GM12878 (cell line): Measurements from ENCODE around the gene ALOXE3. TPM values are rescaled to one million over a fixed set of nuclear protein-coding genes. Genes with fewer than 3 reads are reported as not detected.
A peak's percentile ranks its signal among the peaks of the same experiment; 100 is the strongest.

ENCODE experiments used
- ATF2 ChIP-seq: IDR thresholded peaks from 2 replicates; pipeline ENCODE4 v1.6.1; 2012; ENCODE audit warnings: low read length, inconsistent platforms
- ATF7 ChIP-seq: fragments of 450-650 bp; IDR thresholded peaks from 2 replicates; pipeline ENCODE4 v1.6.1; 2016; ENCODE audit warnings: low read depth, mild to moderate bottlenecking
- BCL11A ChIP-seq: IDR thresholded peaks from 2 replicates; pipeline ENCODE4 v1.6.1; 2011; ENCODE audit warnings: low read depth, low read length
- CEBPB ChIP-seq, 2 experiments: fragments of 150-350 bp in 1 of 2; IDR thresholded peaks; 2 replicates each; pipeline ENCODE4 v1.6.1; 2012 to 2014; ENCODE audit warnings: low read depth in 2 of 2, low read length in 2 of 2, borderline replicate concordance in 1 of 2, inconsistent platforms in 1 of 2
- FOXM1 ChIP-seq: IDR thresholded peaks from 2 replicates; pipeline ENCODE4 v1.6.1; 2012; ENCODE audit warnings: low read depth, mild to moderate bottlenecking, inconsistent platforms, low read length, moderate library complexity
- GABPA ChIP-seq: IDR thresholded peaks from 2 replicates; pipeline ENCODE4 v1.6.1; 2014; ENCODE audit warnings: antibody characterized with exemption, low read depth, mild to moderate bottlenecking, inconsistent platforms
- GATAD2B ChIP-seq: fragments of 450-650 bp; conservative IDR thresholded peaks from 2 replicates; pipeline ENCODE4 v1.6.1; 2017; ENCODE audit warnings: low read depth, mild to moderate bottlenecking, moderate library complexity
- HDGF ChIP-seq: fragments of 450-650 bp; IDR thresholded peaks from 2 replicates; pipeline ENCODE4 v1.6.1; 2016; ENCODE audit warnings: antibody characterized with exemption
- MTA3 ChIP-seq: IDR thresholded peaks from 2 replicates; pipeline ENCODE4 v1.6.1; 2012; ENCODE audit warnings: low read length, inconsistent platforms, borderline replicate concordance
- NBN ChIP-seq: fragments of 450-650 bp; IDR thresholded peaks from 2 replicates; pipeline ENCODE4 v1.6.1; 2016
- NKRF ChIP-seq: fragments of 450-650 bp; conservative IDR thresholded peaks from 2 replicates; pipeline ENCODE4 v1.6.1; 2017; ENCODE audit warnings: mild to moderate bottlenecking, moderate library complexity
- NRF1 ChIP-seq: conservative IDR thresholded peaks from 2 replicates; pipeline ENCODE4 v1.6.1; 2011; ENCODE audit warnings: mild to moderate bottlenecking, low read depth, low read length, improper control_type of control experiment
- POLR2AphosphoS5 ChIP-seq: IDR thresholded peaks from 2 replicates; pipeline ENCODE4 v1.6.1; 2011; ENCODE audit warnings: mild to moderate bottlenecking, low read length, inconsistent platforms
- RAD51 ChIP-seq: fragments of 450-650 bp; IDR thresholded peaks from 2 replicates; pipeline ENCODE4 v1.6.1; 2016; ENCODE audit warnings: moderate library complexity, mild to moderate bottlenecking, inconsistent platforms
- RELA ChIP-seq: fragments of 450-650 bp; IDR thresholded peaks from 2 replicates; pipeline ENCODE4 v1.8.0; 2014; ENCODE audit warnings: borderline replicate concordance; ENCODE audit not compliant: partially characterized antibody
- REST ChIP-seq: IDR thresholded peaks from 2 replicates; pipeline ENCODE4 v1.6.1; 2012; ENCODE audit warnings: mild to moderate bottlenecking, low read depth, low read length
- RUNX3 ChIP-seq: IDR thresholded peaks from 2 replicates; pipeline ENCODE4 v1.6.1; 2012; ENCODE audit warnings: low read length, inconsistent platforms
- SP1 ChIP-seq: IDR thresholded peaks from one replicate; pipeline ENCODE4 v1.6.1; 2011; ENCODE audit warnings: low read depth, low read length
- SRF ChIP-seq, 2 experiments: IDR thresholded peaks; 2 replicates each; pipeline ENCODE4 v1.6.1; 2011; ENCODE audit warnings: low read depth in 2 of 2, low read length in 2 of 2, mild to moderate bottlenecking in 1 of 2, moderate library complexity in 1 of 2
- STAT1 ChIP-seq: fragments of 450-650 bp; conservative IDR thresholded peaks from 2 replicates; pipeline ENCODE4 v1.6.1; 2014; ENCODE audit warnings: antibody characterized with exemption, mild to moderate bottlenecking
- TARDBP ChIP-seq: IDR thresholded peaks from 2 replicates; pipeline ENCODE4 v1.6.1; 2016; ENCODE audit warnings: borderline replicate concordance
- USF2 ChIP-seq: IDR thresholded peaks from 2 replicates; pipeline ENCODE4 v1.6.1; 2011; ENCODE audit warnings: low read depth, low read length, improper control_type of control experiment, borderline replicate concordance
- YBX1 ChIP-seq: fragments of 450-650 bp; IDR thresholded peaks from 2 replicates; pipeline ENCODE4 v1.6.1; 2016; ENCODE audit warnings: antibody characterized with exemption
- ZBED1 ChIP-seq: IDR thresholded peaks from 2 replicates; pipeline ENCODE4 v1.6.1; 2016; ENCODE audit warnings: borderline replicate concordance
- ZNF217 ChIP-seq: fragments of 450-650 bp; IDR thresholded peaks from 2 replicates; pipeline ENCODE4 v1.6.1; 2017; ENCODE audit warnings: antibody characterized with exemption, mild to moderate bottlenecking
- ZNF622 ChIP-seq: fragments of 450-650 bp; IDR thresholded peaks from 2 replicates; pipeline ENCODE4 v1.6.1; 2017; ENCODE audit warnings: mild to moderate bottlenecking, inconsistent platforms
- polyA plus RNA-seq, 11 experiments: library from polyadenylated mRNA; depleted of rRNA in 4 of 11; unstranded in 6 of 11; stranded (reverse) in 5 of 11; fragments of >200 nt; fragmentation: Nextera tagmentation in 4 of 11; fragmentation: Illumina TruSeq in 1 of 11; extraction: Ambion mirVana in 4 of 11; extraction: Trizol in 1 of 11; gene quantifications; 1 replicate in 1 of 11; 2 replicates in 10 of 11; pipeline versions ENCODE4 v1.2.1 to v1.2.3, GENCODE V29; 2011 to 2016; ENCODE audit warnings: inconsistent platforms in 2 of 11, missing spikeins in 2 of 11, low read depth in 1 of 11
- total RNA-seq, 4 experiments: library from RNA; depleted of rRNA in 3 of 4; stranded (reverse); fragments of >200 nt in 3 of 4; fragmentation: Illumina TruSeq in 1 of 4; extraction: Trizol in 1 of 4; gene quantifications; 2 replicates each; pipeline versions ENCODE4 v1.2.1 to v1.2.3, GENCODE V29; 2013 to 2021

ALOXE3 gene
- total and polyA plus RNA-seq, 10 of the 15 experiments (the other 5 are each of a cell fraction or from before 2014, with no cell fraction given) = 0.04 TPM; not detected in 9

GRCh38 chr17:8153957-8154607, 35.8 kb upstream of the ALOXE3 start (continued):
- TF ChIP-seq ZNF217 (no peak), ATF7 (peak; percentile 74), ATF2 (no peak), POLR2AphosphoS5 (peak; percentile 39; the same call in 1 of the 2 replicates), SRF (IDR thresholded peaks at IDR 0.05; ENCODE audit: low read depth in 2 of 2, low read length in 2 of 2) (no peak), RELA (no peak), RUNX3 (no peak), GATAD2B (no peak), MTA3 (no peak), GABPA (no peak), ZBED1 (no peak), USF2 (no peak), YBX1 (no peak), NRF1 (no peak), SP1 (peak; percentile 37), BCL11A (no peak), RAD51 (no peak), TARDBP (no peak), STAT1 (no peak), ZNF622 (no peak), NKRF (no peak), FOXM1 (no peak), HDGF (0 out of 2 replicates have a peak, but pooled peaks have one; percentile 71), NBN (peak; percentile 73), CEBPB (IDR thresholded peaks at IDR 0.05; ENCODE audit: borderline replicate concordance in 1 of 2, low read depth in 2 of 2, low read length in 2 of 2) (no peak), REST (no peak)
